Uterus (tissue), 4 donors: ENCODE measurements around the gene HSBP1. TPM values are rescaled to one million over a fixed set of nuclear protein-coding genes. Genes with fewer than 3 reads are reported as not detected.

Experiments
- DNase-seq, 2 donors: peaks; one replicate each; pipeline ENCODE4 v3.0.0-alpha.2; 2019 to 2020
- H3K27ac ChIP-seq, 2 donors: fragments of 200-600 bp; sonication (generic); 1 replicate in 1 of 2; 2 replicates in 1 of 2; pipeline ENCODE4 v1.5.1; 2016 to 2018
- H3K27me3 ChIP-seq, 2 donors: fragments of 200-600 bp; sonication (generic); one replicate each; pipeline ENCODE4 v1.5.1; 2018 to 2019; ENCODE audit warnings: control low read depth in 1 of 2
- H3K36me3 ChIP-seq, 2 donors: fragments of 200-600 bp; sonication (generic); one replicate each; pipeline ENCODE4 v1.5.1; 2019; ENCODE audit warnings: control low read depth in 1 of 2
- H3K4me1 ChIP-seq, 2 donors: fragments of 200-600 bp; sonication (generic); one replicate each; pipeline ENCODE4 v1.5.1; 2018 to 2019; ENCODE audit warnings: control low read depth in 1 of 2
- H3K4me3 ChIP-seq, 2 donors: fragments of 200-600 bp; sonication (generic); 1 replicate in 1 of 2; 2 replicates in 1 of 2; pipeline ENCODE4 v1.5.1; 2018 to 2019; ENCODE audit warnings: mild to moderate bottlenecking in 1 of 2
- H3K9me3 ChIP-seq, 2 donors: fragments of 200-600 bp; sonication (generic); one replicate each; pipeline ENCODE4 v1.5.1; 2019; ENCODE audit warnings: control low read depth in 1 of 2
- POLR2A ChIP-seq, 2 donors: fragments of 450-650 bp; IDR thresholded peaks; one replicate each; pipeline ENCODE4 v1.6.1; 2016; ENCODE audit warnings: antibody characterized with exemption in 2 of 2, mild to moderate bottlenecking in 1 of 2, moderate library complexity in 1 of 2
- intact Hi-C: fragments of 100-400 bp; cut with DNase I; formaldehyde crosslinking; loops from one replicate; pipeline ENCODE4 v1.15.1; 2023; ENCODE audit warnings: low total_unique reads
- total RNA-seq, 4 donors: library from RNA; depleted of rRNA in 3 of 4; stranded (reverse); fragments of >200 nt in 3 of 4; gene quantifications; one replicate each; pipeline versions ENCODE4 v1.1.0 to v1.2.4, GENCODE V29; 2014 to 2023
- TF ChIP-seq, protein P1 (sequence below), 4 experiments: fragments of 200-600 bp in 2 of 4; fragments of 450-650 bp in 2 of 4; sonication (generic) in 2 of 4; IDR thresholded peaks; one replicate each; pipeline ENCODE4 v1.5.1; 2016 to 2019; ENCODE audit warnings: antibody characterized with exemption in 4 of 4, mild to moderate bottlenecking in 2 of 4, moderate library complexity in 1 of 4
- donor health status: DM: yes; HTN: yes; CAD: no.

The HSBP1 gene
- total RNA-seq, 4 donors from 2014 or later = 6.1 to 70.5 (median 19.9) TPM

- H3K4me1 ChIP-seq = no peaks in the 10 kb centered on the region
- no peak for TF ChIP-seq POLR2A (IDR thresholded peaks at IDR 0.05)
- TF ChIP-seq, protein P1, sequence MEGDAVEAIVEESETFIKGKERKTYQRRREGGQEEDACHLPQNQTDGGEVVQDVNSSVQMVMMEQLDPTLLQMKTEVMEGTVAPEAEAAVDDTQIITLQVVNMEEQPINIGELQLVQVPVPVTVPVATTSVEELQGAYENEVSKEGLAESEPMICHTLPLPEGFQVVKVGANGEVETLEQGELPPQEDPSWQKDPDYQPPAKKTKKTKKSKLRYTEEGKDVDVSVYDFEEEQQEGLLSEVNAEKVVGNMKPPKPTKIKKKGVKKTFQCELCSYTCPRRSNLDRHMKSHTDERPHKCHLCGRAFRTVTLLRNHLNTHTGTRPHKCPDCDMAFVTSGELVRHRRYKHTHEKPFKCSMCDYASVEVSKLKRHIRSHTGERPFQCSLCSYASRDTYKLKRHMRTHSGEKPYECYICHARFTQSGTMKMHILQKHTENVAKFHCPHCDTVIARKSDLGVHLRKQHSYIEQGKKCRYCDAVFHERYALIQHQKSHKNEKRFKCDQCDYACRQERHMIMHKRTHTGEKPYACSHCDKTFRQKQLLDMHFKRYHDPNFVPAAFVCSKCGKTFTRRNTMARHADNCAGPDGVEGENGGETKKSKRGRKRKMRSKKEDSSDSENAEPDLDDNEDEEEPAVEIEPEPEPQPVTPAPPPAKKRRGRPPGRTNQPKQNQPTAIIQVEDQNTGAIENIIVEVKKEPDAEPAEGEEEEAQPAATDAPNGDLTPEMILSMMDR (IDR thresholded peaks at IDR 0.05) = no peak
- DNase-seq = peak; percentile 14 to 18
- no peak overlapping the region for H3K4me3 ChIP-seq
- no peaks in the 10 kb centered on the region for H3K9me3 ChIP-seq
- H3K36me3 ChIP-seq = no peaks in the 10 kb centered on the region
- H3K27ac ChIP-seq = no peak overlapping the region
- no peaks in the 10 kb centered on the region for H3K27me3 ChIP-seq
- intact Hi-C loops = no loop called here
Measured at GRCh38 chr16:83771306-83771942, 36.4 kb upstream of the HSBP1 start.

- DNase-seq = no peak
Measured at GRCh38 chr16:83772806-83773205, 35.0 kb upstream of the HSBP1 start.

GRCh38 chr16:83774066-83774465 is 33.7 kb upstream of the HSBP1 start:
- no peaks in the 10 kb centered on the region for H3K4me1 ChIP-seq
- intact Hi-C loops = no loop called here
- H3K27ac ChIP-seq = no peak overlapping the region
- H3K27me3 ChIP-seq = no peaks in the 10 kb centered on the region
- DNase-seq = no peak
- TF ChIP-seq POLR2A (IDR thresholded peaks at IDR 0.05) = no peak
- TF ChIP-seq, protein P1 (IDR thresholded peaks at IDR 0.05) = no peak
- H3K36me3 ChIP-seq = no peaks in the 10 kb centered on the region
- H3K4me3 ChIP-seq = no peak overlapping the region
- H3K9me3 ChIP-seq = no peaks in the 10 kb centered on the region

More at GRCh38 chr16:83772806-83773205, 35.0 kb upstream of the HSBP1 start:
- no peaks in the 10 kb centered on the region for H3K9me3 ChIP-seq
- no peak overlapping the region for H3K27ac ChIP-seq
- intact Hi-C loops = no loop called here
- H3K27me3 ChIP-seq = no peaks in the 10 kb centered on the region
- no peak for TF ChIP-seq POLR2A (IDR thresholded peaks at IDR 0.05)
- TF ChIP-seq, protein P1 (IDR thresholded peaks at IDR 0.05) = no peak
- no peak overlapping the region for H3K4me3 ChIP-seq
- no peaks in the 10 kb centered on the region for H3K36me3 ChIP-seq
- H3K4me1 ChIP-seq = no peaks in the 10 kb centered on the region

GRCh38 chr16:83776944-83777343 is 30.8 kb upstream of the HSBP1 start:
- Histone ChIP-seq H3K4me3 (no peak overlapping the region), H3K9me3 (no peaks in the 10 kb centered on the region), H3K36me3 (no peaks in the 10 kb centered on the region), H3K4me1 (no peaks in the 10 kb centered on the region), H3K27me3 (no peaks in the 10 kb centered on the region), H3K27ac (no peak overlapping the region)
- intact Hi-C loops = no loop called here
- no peak for TF ChIP-seq POLR2A (IDR thresholded peaks at IDR 0.05)
- TF ChIP-seq, protein P1 (IDR thresholded peaks at IDR 0.05) = no peak
- no peak for DNase-seq

- Histone ChIP-seq H3K27me3 (no peaks in the 10 kb centered on the region), H3K9me3 (no peaks in the 10 kb centered on the region), H3K4me1 (no peaks in the 10 kb centered on the region), H3K36me3 (no peaks in the 10 kb centered on the region), H3K4me3 (no peak overlapping the region), H3K27ac (no peak overlapping the region)
- TF ChIP-seq, protein P1 (IDR thresholded peaks at IDR 0.05) = no peak
- TF ChIP-seq POLR2A (IDR thresholded peaks at IDR 0.05) = no peak
- DNase-seq = no peak
- intact Hi-C loops = no loop called here
Measured at GRCh38 chr16:83779886-83780285, 27.9 kb upstream of the HSBP1 start.
